Right lobe of liver (tissue), 4 donors: ENCODE results near the gene CIB2.

ENCODE experiments used
- POLR2A ChIP-seq: fragments of 450-650 bp; IDR thresholded peaks from one replicate; pipeline ENCODE4 v1.6.1; 2017; ENCODE audit warnings: antibody characterized with exemption, mild to moderate bottlenecking
- TF ChIP-seq, protein P1 (sequence below), 4 donors: fragments of 200-600 bp in 3 of 4; fragments of 450-650 bp in 1 of 4; IDR thresholded peaks; one replicate each; pipeline versions ENCODE4 v1.5.1 to v1.8.0; 2016 to 2022; ENCODE audit warnings: antibody characterized with exemption in 4 of 4, mild to moderate bottlenecking in 2 of 4
- donor health status: DM: no; HTN: no; CAD: no.
- donor health status: DM: no; HTN: no; CAD: no.
- donor health status: DM: no; HTN: yes; CAD: no.

DNA sequence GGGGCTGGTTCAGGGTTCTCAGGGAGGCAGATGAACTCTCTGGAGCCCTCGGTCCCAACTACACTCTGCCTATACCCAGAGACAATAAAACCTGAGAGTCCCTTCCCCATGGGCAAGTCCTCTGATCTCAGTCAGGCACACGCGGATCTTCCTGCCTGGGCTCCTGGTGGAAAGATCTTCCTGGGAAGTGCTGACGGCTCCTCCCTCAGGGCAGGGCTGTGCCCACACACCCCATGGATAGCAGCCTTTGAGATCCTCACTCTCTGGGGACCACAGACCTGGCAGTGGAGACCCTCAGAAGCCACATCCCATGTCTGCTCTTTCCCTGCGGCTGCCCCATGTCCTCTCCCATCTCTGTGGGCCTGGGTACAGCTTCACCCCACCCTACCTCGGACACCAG lies 28.5 kb downstream of the CIB2 start:
- TF ChIP-seq, protein P1, sequence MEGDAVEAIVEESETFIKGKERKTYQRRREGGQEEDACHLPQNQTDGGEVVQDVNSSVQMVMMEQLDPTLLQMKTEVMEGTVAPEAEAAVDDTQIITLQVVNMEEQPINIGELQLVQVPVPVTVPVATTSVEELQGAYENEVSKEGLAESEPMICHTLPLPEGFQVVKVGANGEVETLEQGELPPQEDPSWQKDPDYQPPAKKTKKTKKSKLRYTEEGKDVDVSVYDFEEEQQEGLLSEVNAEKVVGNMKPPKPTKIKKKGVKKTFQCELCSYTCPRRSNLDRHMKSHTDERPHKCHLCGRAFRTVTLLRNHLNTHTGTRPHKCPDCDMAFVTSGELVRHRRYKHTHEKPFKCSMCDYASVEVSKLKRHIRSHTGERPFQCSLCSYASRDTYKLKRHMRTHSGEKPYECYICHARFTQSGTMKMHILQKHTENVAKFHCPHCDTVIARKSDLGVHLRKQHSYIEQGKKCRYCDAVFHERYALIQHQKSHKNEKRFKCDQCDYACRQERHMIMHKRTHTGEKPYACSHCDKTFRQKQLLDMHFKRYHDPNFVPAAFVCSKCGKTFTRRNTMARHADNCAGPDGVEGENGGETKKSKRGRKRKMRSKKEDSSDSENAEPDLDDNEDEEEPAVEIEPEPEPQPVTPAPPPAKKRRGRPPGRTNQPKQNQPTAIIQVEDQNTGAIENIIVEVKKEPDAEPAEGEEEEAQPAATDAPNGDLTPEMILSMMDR (IDR thresholded peaks at IDR 0.05) = no peak
- TF ChIP-seq POLR2A = no peak
